Upper lobe of right lung (tissue), 1 donor: ENCODE data around the gene IQSEC1. TPM values are rescaled to one million over a fixed set of nuclear protein-coding genes. Genes with fewer than 3 reads are reported as not detected.

ENCODE experiments used
- ATAC-seq: fragments of 200-7000 bp; cut with Tn5 transposase; one replicate; pipeline ENCODE4 v1.9.1; 2020; ENCODE audit warnings: mild to moderate bottlenecking, moderate library complexity
- DNase-seq: peaks from one replicate; pipeline ENCODE4 v3.0.0-alpha.2; 2020
- H3K27ac ChIP-seq: fragments of 200-600 bp; one replicate; pipeline ENCODE4 v1.8.0; 2022
- H3K27me3 ChIP-seq: fragments of 200-600 bp; one replicate; pipeline ENCODE4 v1.8.0; 2022; ENCODE audit warnings: mild to moderate bottlenecking
- H3K36me3 ChIP-seq: fragments of 200-600 bp; one replicate; pipeline ENCODE4 v1.8.0; 2022
- H3K4me1 ChIP-seq: fragments of 200-600 bp; one replicate; pipeline ENCODE4 v1.8.0; 2022
- H3K4me3 ChIP-seq: fragments of 200-600 bp; one replicate; pipeline ENCODE4 v1.8.0; 2022; ENCODE audit warnings: mild to moderate bottlenecking
- H3K9me3 ChIP-seq: fragments of 200-600 bp; one replicate; pipeline ENCODE4 v1.8.0; 2022
- intact Hi-C: fragments of 100-400 bp; cut with DNase I; formaldehyde crosslinking; loops from one replicate; pipeline ENCODE4 v1.11.0; 2022
- total RNA-seq: library from RNA; stranded (reverse); fragmentation: NEBNext Ultra II Directional; extraction: Animal tissue kit (Norgen Biotek cat#: 25700); gene quantifications from one replicate; pipeline ENCODE4 v1.2.1, GENCODE V29; 2021
- TF ChIP-seq, protein P1 (sequence below): fragments of 200-600 bp; IDR thresholded peaks from one replicate; pipeline ENCODE4 v1.8.0; 2022; ENCODE audit warnings: antibody characterized with exemption
- donor health status: DM: no; HTN: yes; CAD: no; lungs with severe emphysema.

IQSEC1 gene
- total RNA-seq, 1 donor from 2014 or later, result 61.6 TPM

DNA sequence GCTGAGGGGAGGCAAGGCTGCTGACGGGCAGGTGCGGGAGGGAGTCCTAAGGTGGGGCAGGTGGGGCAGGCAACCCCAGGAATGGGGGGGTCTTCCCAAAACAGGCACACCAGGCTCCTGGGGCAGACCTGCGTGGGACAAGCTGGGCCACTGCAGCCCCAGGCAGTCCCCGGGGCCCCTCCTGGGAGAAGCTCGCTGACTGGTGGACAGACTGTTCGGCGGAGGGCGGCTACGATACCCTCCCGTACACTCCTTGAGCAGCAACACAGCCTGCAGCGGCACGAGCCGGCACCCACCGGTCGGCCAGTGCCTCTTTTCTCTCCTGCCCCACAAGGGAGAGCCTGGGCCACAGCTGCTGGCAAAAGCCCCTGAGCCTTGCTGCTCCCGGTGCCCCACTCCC is 165.9 kb downstream of the IQSEC1 start:
- no peaks in the 10 kb centered on the region for H3K27me3 ChIP-seq
- no peak overlapping the region for H3K4me3 ChIP-seq
- H3K27ac ChIP-seq, result no peak overlapping the region
- no peak for ATAC-seq
- intact Hi-C loops, result no loop called here
- peaks cover 77% of the 10 kb centered on the region for H3K36me3 ChIP-seq
- no peaks in the 10 kb centered on the region for H3K4me1 ChIP-seq
- TF ChIP-seq, protein P1, sequence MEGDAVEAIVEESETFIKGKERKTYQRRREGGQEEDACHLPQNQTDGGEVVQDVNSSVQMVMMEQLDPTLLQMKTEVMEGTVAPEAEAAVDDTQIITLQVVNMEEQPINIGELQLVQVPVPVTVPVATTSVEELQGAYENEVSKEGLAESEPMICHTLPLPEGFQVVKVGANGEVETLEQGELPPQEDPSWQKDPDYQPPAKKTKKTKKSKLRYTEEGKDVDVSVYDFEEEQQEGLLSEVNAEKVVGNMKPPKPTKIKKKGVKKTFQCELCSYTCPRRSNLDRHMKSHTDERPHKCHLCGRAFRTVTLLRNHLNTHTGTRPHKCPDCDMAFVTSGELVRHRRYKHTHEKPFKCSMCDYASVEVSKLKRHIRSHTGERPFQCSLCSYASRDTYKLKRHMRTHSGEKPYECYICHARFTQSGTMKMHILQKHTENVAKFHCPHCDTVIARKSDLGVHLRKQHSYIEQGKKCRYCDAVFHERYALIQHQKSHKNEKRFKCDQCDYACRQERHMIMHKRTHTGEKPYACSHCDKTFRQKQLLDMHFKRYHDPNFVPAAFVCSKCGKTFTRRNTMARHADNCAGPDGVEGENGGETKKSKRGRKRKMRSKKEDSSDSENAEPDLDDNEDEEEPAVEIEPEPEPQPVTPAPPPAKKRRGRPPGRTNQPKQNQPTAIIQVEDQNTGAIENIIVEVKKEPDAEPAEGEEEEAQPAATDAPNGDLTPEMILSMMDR, result no peak
- DNase-seq, result no peak
- no peaks in the 10 kb centered on the region for H3K9me3 ChIP-seq

DNA sequence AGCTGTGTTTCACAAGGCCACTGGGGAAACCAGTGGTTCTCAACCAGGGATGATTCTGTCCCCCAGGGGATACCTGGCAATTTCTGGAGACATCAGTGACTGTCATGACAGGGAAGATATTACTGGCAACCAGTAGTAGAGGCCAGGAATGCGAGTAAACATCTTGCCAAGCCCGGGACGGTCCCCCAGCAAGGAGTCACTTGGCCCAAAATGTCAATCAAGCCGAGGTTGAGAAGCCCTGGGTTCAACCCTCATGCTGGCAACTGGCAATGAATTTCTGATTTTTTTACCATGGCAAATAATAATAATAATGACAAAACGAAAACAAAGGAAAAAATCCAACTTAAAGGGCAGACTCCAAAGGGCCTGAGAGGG is 166.3 kb downstream of the IQSEC1 start:
- TF ChIP-seq, protein P1, result no peak
- peaks cover 73% of the 10 kb centered on the region for H3K36me3 ChIP-seq
- H3K9me3 ChIP-seq, result no peaks in the 10 kb centered on the region
- DNase-seq, result no peak
- intact Hi-C loops, result no loop called here
- no peak overlapping the region for H3K4me3 ChIP-seq
- H3K27me3 ChIP-seq, result no peaks in the 10 kb centered on the region
- ATAC-seq, result no peak
- no peak overlapping the region for H3K27ac ChIP-seq
- no peaks in the 10 kb centered on the region for H3K4me1 ChIP-seq

DNA sequence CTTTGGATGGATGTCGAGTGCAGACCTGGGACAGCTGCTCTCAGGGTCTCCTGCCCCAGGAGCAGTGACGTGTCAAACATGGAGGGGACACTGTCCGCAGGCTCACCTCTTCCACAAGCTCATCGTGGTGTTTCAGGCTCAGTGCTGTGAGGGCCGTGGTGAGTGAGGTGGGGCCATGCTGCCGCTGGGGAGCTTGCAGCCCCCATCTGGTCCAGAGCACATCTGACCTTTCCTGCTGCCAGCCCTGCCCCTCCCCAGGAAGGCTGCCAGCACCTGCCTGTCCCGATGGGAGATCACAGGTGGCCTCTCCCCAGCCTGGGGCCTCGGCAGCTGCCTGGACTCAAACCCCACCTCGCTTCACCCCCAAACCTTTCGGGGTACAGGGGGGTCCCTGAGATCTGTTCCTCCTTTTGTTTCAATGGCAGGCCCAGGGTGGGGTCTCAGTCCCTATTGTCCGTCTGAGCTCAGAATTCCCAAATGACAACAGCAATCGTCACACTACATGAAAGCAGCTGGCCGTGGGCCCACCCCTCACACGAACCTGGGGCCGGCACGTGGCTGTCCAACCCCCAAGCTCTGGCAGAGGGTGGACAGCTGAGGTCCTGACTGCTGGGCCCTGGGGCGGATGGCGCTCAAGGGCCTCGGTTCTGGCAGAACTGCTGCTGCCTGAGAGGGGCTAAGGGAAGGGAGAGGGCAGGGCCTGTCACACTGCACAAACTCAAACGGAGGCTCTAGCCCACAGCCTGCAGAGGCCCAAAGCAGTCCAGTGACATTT is 166.9 kb downstream of the IQSEC1 start:
- Histone ChIP-seq H3K4me1 (no peaks in the 10 kb centered on the region), H3K36me3 (peaks cover 73% of the 10 kb centered on the region), H3K4me3 (no peak overlapping the region), H3K9me3 (no peaks in the 10 kb centered on the region), H3K27me3 (no peaks in the 10 kb centered on the region), H3K27ac (no peak overlapping the region)
- ATAC-seq (no peak), DNase-seq (no peak)
- TF ChIP-seq, protein P1, result no peak
- intact Hi-C loops, result no loop called here

DNA sequence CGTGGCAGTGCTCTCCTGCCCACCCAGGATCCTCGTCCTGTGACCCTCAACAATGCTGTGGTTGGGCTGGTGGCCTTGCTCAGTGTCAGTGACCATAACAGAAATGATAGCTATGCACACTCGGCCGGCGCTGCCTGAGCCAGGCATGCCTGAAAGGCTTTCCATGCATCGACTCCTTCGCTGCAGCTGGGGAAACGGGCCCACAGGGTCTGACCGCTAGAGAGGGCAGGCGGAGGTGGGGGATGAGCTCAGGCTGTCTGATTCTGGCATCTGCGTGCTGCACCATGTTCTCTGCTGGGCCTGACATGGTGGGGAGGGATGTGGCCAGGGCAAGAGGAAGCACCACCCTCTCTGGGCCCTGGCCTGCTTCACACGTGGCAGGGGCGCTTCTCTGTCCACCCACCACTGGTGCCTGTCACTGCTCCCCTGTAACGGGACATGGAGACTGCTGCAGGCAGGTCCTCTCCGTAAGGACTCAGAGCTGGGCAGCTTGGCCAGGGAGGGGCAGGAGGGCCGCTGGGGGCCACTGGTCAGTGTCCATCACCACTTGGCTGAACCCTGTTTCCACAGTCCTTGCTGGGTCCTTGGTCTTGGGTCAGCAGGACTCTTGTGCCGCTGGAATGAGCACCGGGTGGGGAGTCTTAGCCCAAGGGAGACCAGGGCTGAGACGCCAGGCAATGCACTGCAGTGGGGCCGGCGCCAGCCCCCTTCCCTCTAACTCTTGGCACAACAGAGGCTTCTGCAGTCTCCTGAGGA is 167.7 kb downstream of the IQSEC1 start:
- Histone ChIP-seq H3K36me3 (peaks cover 72% of the 10 kb centered on the region), H3K4me1 (no peaks in the 10 kb centered on the region), H3K27me3 (no peaks in the 10 kb centered on the region), H3K27ac (no peak overlapping the region), H3K9me3 (no peaks in the 10 kb centered on the region), H3K4me3 (no peak overlapping the region)
- DNase-seq, result no peak
- no peak for ATAC-seq
- intact Hi-C loops, result no loop called here
- TF ChIP-seq, protein P1, result no peak

DNA sequence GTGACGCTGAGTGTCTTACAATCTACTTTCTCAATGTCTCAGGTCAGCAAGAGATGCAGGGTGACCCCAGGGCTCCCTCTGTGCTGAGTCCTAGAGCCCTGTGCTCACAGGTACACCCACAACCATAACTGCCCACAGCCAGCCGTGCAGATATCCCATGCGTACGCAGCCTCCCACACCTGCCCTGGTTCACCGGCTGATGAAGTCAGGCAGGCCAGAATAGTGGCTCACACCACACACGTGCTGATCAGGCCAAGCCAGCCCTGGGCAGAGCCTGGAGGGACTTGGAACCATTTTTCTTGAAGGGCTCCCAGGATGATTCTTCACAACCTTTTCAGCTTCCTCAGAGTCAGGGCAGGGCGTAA is 168.3 kb downstream of the IQSEC1 start:
- intact Hi-C loops, result no loop called here
- no peak for ATAC-seq
- H3K36me3 ChIP-seq, result peaks cover 72% of the 10 kb centered on the region

More for the DNA sequence above, 168.3 kb downstream of the IQSEC1 start:
- no peaks in the 10 kb centered on the region for H3K9me3 ChIP-seq
- no peak overlapping the region for H3K4me3 ChIP-seq
- no peaks in the 10 kb centered on the region for H3K4me1 ChIP-seq
- TF ChIP-seq, protein P1, result no peak
- no peak overlapping the region for H3K27ac ChIP-seq
- H3K27me3 ChIP-seq, result no peaks in the 10 kb centered on the region
- no peak for DNase-seq
